Tibial nerve (tissue), 4 donors: ENCODE results near the gene HERC6. TPM values are rescaled to one million over a fixed set of nuclear protein-coding genes. Genes with fewer than 3 reads are reported as not detected.
"Not testable (repeated sequence)": the region's sequence is repeated elsewhere in the genome, so short reads cannot be mapped to it uniquely, and the experiment has no call there.

Experiments used
- DNase-seq, 2 donors: peaks; one replicate each; pipeline ENCODE4 v3.0.0-alpha.2; 2019; ENCODE audit warnings: low spot score in 2 of 2
- H3K27ac ChIP-seq, 4 donors: fragments of 200-600 bp; sonication (generic) in 3 of 4; one replicate each; pipeline ENCODE4 v1.5.1; 2017 to 2019; ENCODE audit warnings: mild to moderate bottlenecking in 1 of 4
- H3K27me3 ChIP-seq, 2 donors: fragments of 200-600 bp; sonication (generic) in 1 of 2; one replicate each; pipeline versions ENCODE4 v1.5.1 to v1.6.0; 2017 to 2019
- H3K36me3 ChIP-seq, 3 donors: fragments of 200-600 bp; sonication (generic); one replicate each; pipeline ENCODE4 v1.5.1; 2018 to 2019
- H3K4me1 ChIP-seq, 4 donors: fragments of 200-600 bp; sonication (generic) in 3 of 4; one replicate each; pipeline ENCODE4 v1.5.1; 2017 to 2019
- H3K4me3 ChIP-seq, 4 donors: fragments of 200-600 bp; sonication (generic) in 3 of 4; one replicate each; pipeline ENCODE4 v1.5.1; 2017 to 2019; ENCODE audit warnings: mild to moderate bottlenecking in 1 of 4, moderate library complexity in 1 of 4
- H3K9me3 ChIP-seq, 4 donors: fragments of 200-600 bp; sonication (generic) in 3 of 4; one replicate each; pipeline ENCODE4 v1.5.1; 2017 to 2019
- CTCF ChIP-seq, 5 experiments: fragments of 200-600 bp in 3 of 5; fragments of 450-650 bp in 2 of 5; sonication (generic) in 3 of 5; IDR thresholded peaks; one replicate each; pipeline ENCODE4 v1.5.1; 2016 to 2019; ENCODE audit warnings: antibody characterized with exemption in 5 of 5, mild to moderate bottlenecking in 3 of 5, moderate library complexity in 2 of 5
- EP300 ChIP-seq, 2 donors: sonication (generic); formaldehyde crosslinking; IDR thresholded peaks; one replicate each; pipeline ENCODE4 v1.6.1; 2017; ENCODE audit warnings: antibody characterized with exemption in 2 of 2, mild to moderate bottlenecking in 1 of 2
- POLR2A ChIP-seq, 2 donors: fragments of 450-650 bp; IDR thresholded peaks; one replicate each; pipeline ENCODE4 v1.6.1; 2017; ENCODE audit warnings: antibody characterized with exemption in 2 of 2, mild to moderate bottlenecking in 2 of 2, moderate library complexity in 2 of 2
- WGBS, 2 donors: methylation state at CpG; one replicate each; pipeline ENCODE4 v1.1.5; 2018; 5-methylcytosine and 5-hydroxymethylcytosine counted together
- total RNA-seq, 4 donors: library from RNA; depleted of rRNA; stranded (reverse); fragments of >200 nt; gene quantifications; one replicate each; pipeline ENCODE4 v1.1.0, GENCODE V29; 2016

HERC6 gene
- 10 to 100 TPM in 3 of 4 donors, 1 to 10 TPM in 1; 6.0 to 19.2 (median 13.2) TPM for total RNA-seq

GRCh38 chr4:88378691-88379559 is at the start of gene HERC6:
TSS of gene HERC6 (plus strand) at chr4:88378852. CDS start at chr4:88378922, 70 bp downstream.
- no peaks in the 10 kb centered on the region for H3K36me3 ChIP-seq
- WGBS, 2 donors, result 1% methylated on average over 36 to 46 of the region's 62 CpGs
- DNase-seq, result peak; percentile 31 to 71
- peaks cover 0 to 14% (median 2%) of the 10 kb centered on the region in 4 donors for H3K4me1 ChIP-seq
- peak within 1 kb of the TSS; percentile 87 to 97 (median 94) for H3K27ac ChIP-seq
- H3K4me3 ChIP-seq, result peak within 1 kb of the TSS; percentile 71 to 95 (median 92)
- TF ChIP-seq CTCF (IDR thresholded peaks at IDR 0.05) (peak; percentile 77 to 92 (median 82)), POLR2A (IDR thresholded peaks at IDR 0.05) (no peak), EP300 (IDR thresholded peaks at IDR 0.05) (peak in 1 of 2 donors; percentile 51)
- no peaks in the 10 kb centered on the region for H3K27me3 ChIP-seq
- no peaks in the 10 kb centered on the region for H3K9me3 ChIP-seq

GRCh38 chr4:88333741-88334405 is 44.8 kb upstream of the HERC6 start:
- Histone ChIP-seq H3K27me3 (no peaks in the 10 kb centered on the region), H3K4me3 (no peak overlapping the region), H3K9me3 (no peaks in the 10 kb centered on the region), H3K27ac (no peak overlapping the region), H3K36me3 (no peaks in the 10 kb centered on the region), H3K4me1 (no peaks in the 10 kb centered on the region)
- 93 to 97% methylated on average over 1 of the region's 1 CpG for WGBS, 2 donors
- TF ChIP-seq POLR2A (IDR thresholded peaks at IDR 0.05) (no peak), EP300 (IDR thresholded peaks at IDR 0.05) (no peak), CTCF (IDR thresholded peaks at IDR 0.05) (no peak)
- no peak for DNase-seq

- Histone ChIP-seq H3K4me3 (no peak overlapping the region), H3K9me3 (no peaks in the 10 kb centered on the region), H3K27me3 (no peaks in the 10 kb centered on the region), H3K4me1 (no peaks in the 10 kb centered on the region), H3K36me3 (no peaks in the 10 kb centered on the region), H3K27ac (no peak overlapping the region)
- no peak for DNase-seq
- TF ChIP-seq EP300 (IDR thresholded peaks at IDR 0.05), result no peak
- TF ChIP-seq CTCF (IDR thresholded peaks at IDR 0.05), result no peak
- no peak for TF ChIP-seq POLR2A (IDR thresholded peaks at IDR 0.05)
- WGBS, 2 donors, result 33 to 37% methylated on average over 11 of the region's 11 CpGs
Measured at GRCh38 chr4:88335092-88335665, 43.5 kb upstream of the HERC6 start.

DNA sequence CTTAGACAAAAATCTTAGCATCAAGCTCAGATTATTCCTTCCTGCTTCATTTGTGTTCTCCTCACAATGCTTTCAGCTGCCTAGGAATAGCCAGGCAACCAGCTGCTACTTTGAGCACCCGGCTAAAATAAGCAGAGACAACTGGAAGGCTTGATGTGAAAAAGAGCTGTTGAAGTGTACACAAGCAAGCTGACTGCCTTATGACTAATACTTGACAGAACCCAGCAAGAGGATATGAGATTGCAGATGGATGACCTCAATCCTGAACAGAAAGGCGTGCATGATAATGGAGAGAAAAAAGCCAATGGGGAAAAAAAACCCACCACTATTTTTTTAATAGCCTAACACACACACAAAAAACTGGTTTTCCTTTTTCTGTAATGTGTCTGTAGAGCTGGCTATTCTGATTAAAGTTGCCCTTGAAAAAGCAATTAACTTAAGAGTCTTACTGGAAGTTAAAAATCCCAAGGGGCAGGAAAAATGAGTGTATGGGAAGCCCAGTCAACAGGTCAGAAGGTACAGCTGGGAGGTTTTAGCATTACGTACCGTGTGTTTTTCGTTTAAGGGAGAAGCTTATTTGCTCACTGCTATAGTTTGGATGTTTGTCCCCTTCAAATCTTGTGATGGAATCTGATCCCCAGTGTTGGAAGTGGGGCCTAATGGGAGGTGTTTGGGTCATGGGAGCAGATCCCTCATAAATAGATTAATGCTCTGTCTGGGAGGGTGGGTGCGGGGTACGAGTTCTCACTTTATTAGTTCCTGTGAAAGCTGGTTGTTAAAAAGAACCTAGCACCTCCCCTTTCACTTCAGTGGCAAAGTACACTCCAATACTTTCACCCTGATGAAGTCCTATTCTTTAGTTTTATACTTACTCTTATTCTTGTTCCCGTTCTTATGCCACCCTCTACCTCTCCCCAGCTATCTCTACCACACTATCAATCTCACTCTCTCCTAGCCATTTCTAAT is 37.1 kb upstream of the HERC6 start:
- no peaks in the 10 kb centered on the region for H3K36me3 ChIP-seq
- TF ChIP-seq POLR2A (IDR thresholded peaks at IDR 0.05) (no peak), EP300 (IDR thresholded peaks at IDR 0.05) (peak in 1 of 2 donors; percentile 17)
- H3K4me3 ChIP-seq, result no peak overlapping the region
- peak overlapping the region in 2 of 4 donors; percentile 16 to 30 for H3K27ac ChIP-seq
- H3K4me1 ChIP-seq, result peaks cover 0 to 10% (median 0%) of the 10 kb centered on the region in 4 donors
- DNase-seq, result no peak
- H3K27me3 ChIP-seq, result no peaks in the 10 kb centered on the region
- 51 to 57% methylated on average over 8 of the region's 8 CpGs for WGBS, 2 donors
- H3K9me3 ChIP-seq, result no peaks in the 10 kb centered on the region

- H3K9me3 ChIP-seq, H3K27me3 ChIP-seq, H3K27ac ChIP-seq, H3K4me1 ChIP-seq, DNase-seq, H3K36me3 ChIP-seq, H3K4me3 ChIP-seq: not testable (repeated sequence)
- WGBS, 2 donors, result 84 to 98% methylated on average over 3 of the region's 3 CpGs
Measured at GRCh38 chr4:88346902-88347301, 31.8 kb upstream of the HERC6 start.

DNA sequence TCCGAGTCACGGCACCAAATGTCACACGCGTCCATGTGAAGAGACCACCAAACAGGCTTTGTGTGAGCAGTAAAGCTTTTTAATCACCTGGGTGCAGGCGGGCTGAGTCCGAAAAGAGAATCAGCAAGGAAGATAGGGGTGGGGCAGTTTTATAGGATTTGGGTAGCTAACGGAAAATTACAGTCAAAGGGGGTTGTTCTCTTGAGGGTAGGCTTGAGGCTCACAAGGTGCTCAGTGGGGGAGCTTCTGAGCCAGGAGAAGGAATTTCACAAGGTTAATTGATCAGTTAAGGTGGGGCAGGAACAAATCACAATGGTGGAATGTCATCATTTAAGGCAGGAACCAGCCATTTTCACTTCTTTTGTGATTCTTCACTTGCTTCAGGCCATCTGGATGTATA is 29.9 kb upstream of the HERC6 start:
- H3K4me1 ChIP-seq, H3K27me3 ChIP-seq, DNase-seq, H3K36me3 ChIP-seq, H3K9me3 ChIP-seq, H3K4me3 ChIP-seq, H3K27ac ChIP-seq: not testable (repeated sequence)
- WGBS, 2 donors, result 83 to 93% methylated on average over 7 of the region's 7 CpGs
